Neural progenitor cell (in vitro differentiated cells): ENCODE measurements around the gene MAPK10. TPM values are rescaled to one million over a fixed set of nuclear protein-coding genes. Genes with fewer than 3 reads are reported as not detected.

Experiments used
- DNase-seq: peaks from one replicate; pipeline ENCODE4 v3.0.0-alpha.2; 2016; ENCODE audit warnings: low spot score
- H2AFZ ChIP-seq: fragments of 200-600 bp; sonication (generic); replicated peaks from 2 replicates; pipeline ENCODE4 v1.6.1; 2016; ENCODE audit warnings: antibody characterized with exemption
- H3F3A ChIP-seq: fragments of 200-600 bp; sonication (generic); 2 replicates; pipeline ENCODE4 v1.6.1; 2016; ENCODE audit warnings: antibody characterized with exemption, low read depth
- H3K27ac ChIP-seq: fragments of 200-600 bp; sonication (generic); 2 replicates; pipeline ENCODE4 v1.5.1; 2016; ENCODE audit warnings: mild to moderate bottlenecking
- H3K27me3 ChIP-seq: fragments of 200-600 bp; sonication (generic); 2 replicates; pipeline ENCODE4 v1.6.1; 2016; ENCODE audit warnings: mild to moderate bottlenecking, moderate library complexity
- H3K36me3 ChIP-seq: fragments of 200-600 bp; sonication (generic); 2 replicates; pipeline ENCODE4 v1.5.1; 2016
- H3K4me1 ChIP-seq: fragments of 200-600 bp; sonication (generic); 2 replicates; pipeline ENCODE4 v1.6.1; 2016; ENCODE audit warnings: mixed run types
- H3K4me2 ChIP-seq: fragments of 200-600 bp; sonication (generic); 2 replicates; pipeline ENCODE4 v1.6.1; 2016
- H3K4me3 ChIP-seq: fragments of 200-600 bp; sonication (generic); 2 replicates; pipeline ENCODE4 v1.5.1; 2016
- H3K79me2 ChIP-seq: fragments of 200-600 bp; sonication (generic); 2 replicates; pipeline ENCODE4 v1.6.1; 2016; ENCODE audit warnings: low read depth
- H3K9ac ChIP-seq: fragments of 200-600 bp; sonication (generic); 2 replicates; pipeline ENCODE4 v1.6.1; 2016
- H3K9me3 ChIP-seq: fragments of 200-600 bp; sonication (generic); 2 replicates; pipeline ENCODE4 v1.5.1; 2016; ENCODE audit warnings: low read depth
- H4K20me1 ChIP-seq: fragments of 200-600 bp; sonication (generic); 2 replicates; pipeline ENCODE4 v1.6.1; 2016; ENCODE audit warnings: low read depth
- H3K27ac Mint-ChIP-seq: 3 replicates; pipeline ENCODE4 v1.8.0; 2021; ENCODE audit warnings: mixed read lengths
- H3K27me3 Mint-ChIP-seq: 2 replicates; pipeline ENCODE4 v1.8.0; 2022; ENCODE audit warnings: low read depth, mild to moderate bottlenecking, inconsistent platforms, moderate library complexity, mixed read lengths; ENCODE audit not compliant: insufficient read depth
- H3K36me3 Mint-ChIP-seq: 3 replicates; pipeline ENCODE4 v1.8.0; 2021; ENCODE audit warnings: mixed read lengths
- H3K4me1 Mint-ChIP-seq: 3 replicates; pipeline ENCODE4 v1.8.0; 2021; ENCODE audit warnings: mixed read lengths
- H3K4me3 Mint-ChIP-seq: 3 replicates; pipeline ENCODE4 v1.8.0; 2021; ENCODE audit warnings: mild to moderate bottlenecking, moderate library complexity, mixed read lengths
- H3K9me3 Mint-ChIP-seq: 3 replicates; pipeline ENCODE4 v1.8.0; 2020; ENCODE audit warnings: mixed read lengths
- EZH2 ChIP-seq: fragments of 200-600 bp; sonication (generic); IDR thresholded peaks from 2 replicates; pipeline ENCODE4 v1.6.1; 2017; ENCODE audit warnings: antibody characterized with exemption, mild to moderate bottlenecking, moderate library complexity
- EZH2phosphoT487 ChIP-seq: fragments of 200-600 bp; sonication (generic); IDR thresholded peaks from 2 replicates; pipeline ENCODE4 v1.6.1; 2017; ENCODE audit warnings: antibody characterized with exemption
- total RNA-seq: library from RNA; depleted of rRNA; stranded (reverse); fragments of >200 nt; gene quantifications from 2 replicates; pipeline ENCODE4 v1.2.3, GENCODE V29; 2015; ENCODE audit warnings: low replicate concordance
- TF ChIP-seq, protein P1 (sequence below): fragments of 200-600 bp; sonication (generic); IDR thresholded peaks from 2 replicates; pipeline ENCODE4 v1.5.1; 2017; ENCODE audit warnings: antibody characterized with exemption, mild to moderate bottlenecking

The MAPK10 gene
- total RNA-seq, 1 donor from 2014 or later, result 383 TPM

DNA sequence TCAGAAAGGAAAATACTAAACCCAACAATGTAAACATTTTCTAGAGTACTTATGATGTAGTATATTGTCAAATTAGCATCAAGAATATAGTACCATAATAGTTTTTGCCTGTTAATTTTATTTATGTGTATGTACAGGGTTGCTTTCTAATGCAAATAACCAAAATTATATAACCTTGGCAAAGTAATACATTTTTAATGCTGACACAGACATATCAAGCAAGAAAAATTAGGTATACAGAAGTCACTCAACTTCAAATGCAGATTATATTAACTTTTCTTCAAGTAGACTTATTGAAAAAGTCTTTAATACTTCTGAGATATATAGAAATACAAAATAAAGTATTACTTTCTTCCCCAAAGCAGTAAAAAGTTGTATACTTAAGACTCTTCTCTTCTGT is 44.3 kb downstream of the MAPK10 start:
- Histone ChIP-seq H3K9me3 (no peaks in the 10 kb centered on the region), H3K27me3 (no peaks in the 10 kb centered on the region), H3F3A (peaks cover 7% of the 10 kb centered on the region), H3K36me3 (peaks cover 11% of the 10 kb centered on the region), H3K4me1 (peaks cover 11% of the 10 kb centered on the region), H3K79me2 (peaks cover 94% of the 10 kb centered on the region), H4K20me1 (peaks cover 40% of the 10 kb centered on the region), H3K4me2 (no peak overlapping the region), H3K27ac (no peak overlapping the region), H2AFZ (no peak overlapping the region), H3K9ac (no peak overlapping the region), H3K4me3 (no peak overlapping the region)
- Mint-ChIP-seq H3K27ac (no peak overlapping the region), H3K36me3 (peaks cover 30% of the 10 kb centered on the region), H3K9me3 (no peaks in the 10 kb centered on the region), H3K27me3 (peaks cover 4% of the 10 kb centered on the region), H3K4me1 (peaks cover 4% of the 10 kb centered on the region), H3K4me3 (no peak overlapping the region)
- DNase-seq, result no peak
- TF ChIP-seq EZH2, result no peak
- TF ChIP-seq, protein P1, sequence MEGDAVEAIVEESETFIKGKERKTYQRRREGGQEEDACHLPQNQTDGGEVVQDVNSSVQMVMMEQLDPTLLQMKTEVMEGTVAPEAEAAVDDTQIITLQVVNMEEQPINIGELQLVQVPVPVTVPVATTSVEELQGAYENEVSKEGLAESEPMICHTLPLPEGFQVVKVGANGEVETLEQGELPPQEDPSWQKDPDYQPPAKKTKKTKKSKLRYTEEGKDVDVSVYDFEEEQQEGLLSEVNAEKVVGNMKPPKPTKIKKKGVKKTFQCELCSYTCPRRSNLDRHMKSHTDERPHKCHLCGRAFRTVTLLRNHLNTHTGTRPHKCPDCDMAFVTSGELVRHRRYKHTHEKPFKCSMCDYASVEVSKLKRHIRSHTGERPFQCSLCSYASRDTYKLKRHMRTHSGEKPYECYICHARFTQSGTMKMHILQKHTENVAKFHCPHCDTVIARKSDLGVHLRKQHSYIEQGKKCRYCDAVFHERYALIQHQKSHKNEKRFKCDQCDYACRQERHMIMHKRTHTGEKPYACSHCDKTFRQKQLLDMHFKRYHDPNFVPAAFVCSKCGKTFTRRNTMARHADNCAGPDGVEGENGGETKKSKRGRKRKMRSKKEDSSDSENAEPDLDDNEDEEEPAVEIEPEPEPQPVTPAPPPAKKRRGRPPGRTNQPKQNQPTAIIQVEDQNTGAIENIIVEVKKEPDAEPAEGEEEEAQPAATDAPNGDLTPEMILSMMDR, result no peak
- TF ChIP-seq EZH2phosphoT487, result no peak

DNA sequence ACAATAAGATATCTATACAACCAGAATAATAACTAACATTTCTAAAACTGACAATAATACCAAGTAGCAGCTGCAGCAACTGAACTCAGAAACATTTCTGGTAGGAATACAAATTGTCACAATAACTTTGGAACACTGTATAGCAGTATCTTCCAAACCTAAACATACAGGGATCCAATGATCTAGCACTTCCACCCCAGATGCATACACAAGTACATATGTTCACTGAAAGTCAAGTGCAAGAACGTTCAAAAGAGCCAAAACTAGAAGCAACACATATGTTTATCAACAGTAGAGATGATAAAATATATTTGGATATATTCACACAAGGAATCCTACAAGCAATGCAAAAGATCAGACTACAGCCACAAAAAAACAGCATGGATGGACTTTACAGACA is 46.2 kb downstream of the MAPK10 start:
- no peak overlapping the region for H3K9ac ChIP-seq
- DNase-seq, result no peak
- peaks cover 19% of the 10 kb centered on the region for H3F3A ChIP-seq
- no peak for TF ChIP-seq EZH2
- TF ChIP-seq, protein P1, result no peak
- no peak for TF ChIP-seq EZH2phosphoT487
- H3K36me3 Mint-ChIP-seq, result peaks cover 20% of the 10 kb centered on the region
- no peak overlapping the region for H3K27ac ChIP-seq
- H3K27me3 ChIP-seq, result no peaks in the 10 kb centered on the region
- peaks cover 100% of the 10 kb centered on the region for H3K79me2 ChIP-seq
- no peaks in the 10 kb centered on the region for H3K9me3 Mint-ChIP-seq
- no peak overlapping the region for H3K27ac Mint-ChIP-seq
- H3K9me3 ChIP-seq, result no peaks in the 10 kb centered on the region
- H3K4me3 ChIP-seq, result no peak overlapping the region
- peaks cover 59% of the 10 kb centered on the region for H4K20me1 ChIP-seq
- H3K4me2 ChIP-seq, result no peak overlapping the region
- H3K4me1 ChIP-seq, result peaks cover 29% of the 10 kb centered on the region
- peaks cover 4% of the 10 kb centered on the region for H3K27me3 Mint-ChIP-seq
- peaks cover 10% of the 10 kb centered on the region for H3K4me1 Mint-ChIP-seq
- peaks cover 9% of the 10 kb centered on the region for H3K36me3 ChIP-seq
- no peak overlapping the region for H3K4me3 Mint-ChIP-seq
- H2AFZ ChIP-seq, result no peak overlapping the region

DNA sequence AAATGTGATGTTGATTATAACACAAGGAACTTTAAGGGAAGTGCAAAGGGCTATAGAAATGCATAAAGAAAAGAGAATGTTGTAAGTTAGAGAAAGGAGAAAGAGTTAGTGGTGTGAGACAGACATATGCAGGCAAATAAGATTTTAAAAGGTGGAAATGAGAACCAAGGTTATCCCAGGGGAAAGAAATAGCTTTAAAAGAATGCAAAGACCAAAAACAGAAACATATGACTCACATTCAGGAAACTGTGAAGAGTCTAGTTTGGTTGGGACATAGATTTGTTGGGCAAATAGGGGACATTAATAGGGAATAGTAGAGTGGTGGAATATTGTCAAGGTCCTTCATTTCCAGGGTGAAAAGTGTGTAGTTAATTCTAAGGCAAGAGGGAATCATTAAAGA is 52.4 kb downstream of the MAPK10 start:
- Histone ChIP-seq H3K79me2 (peaks cover 97% of the 10 kb centered on the region), H3K27ac (peak overlapping the region; percentile 52), H2AFZ (no peak overlapping the region), H3K4me2 (no peak overlapping the region), H3K9me3 (no peaks in the 10 kb centered on the region), H3K9ac (no peak overlapping the region), H3K4me1 (peaks cover 36% of the 10 kb centered on the region), H3F3A (peaks cover 22% of the 10 kb centered on the region), H3K36me3 (peaks cover 15% of the 10 kb centered on the region), H4K20me1 (peaks cover 58% of the 10 kb centered on the region), H3K27me3 (no peaks in the 10 kb centered on the region), H3K4me3 (no peak overlapping the region)
- Mint-ChIP-seq H3K36me3 (peaks cover 24% of the 10 kb centered on the region), H3K27ac (no peak overlapping the region), H3K27me3 (no peaks in the 10 kb centered on the region), H3K4me3 (no peak overlapping the region), H3K9me3 (peaks cover 22% of the 10 kb centered on the region), H3K4me1 (peaks cover 18% of the 10 kb centered on the region)
- no peak for DNase-seq
- TF ChIP-seq EZH2phosphoT487 (no peak), EZH2 (no peak)
- TF ChIP-seq, protein P1, result no peak
